Stimulated activated CD4-positive, alpha-beta T cell treated with anti-CD3 and anti-CD28 coated beads, Interleukin-1b, Interleukin-23, amount 100 ng/mL, for 4 hours (primary cell): ENCODE measurements around the gene ZC3H12D.
"Not testable (repeated sequence)": the region's sequence is repeated elsewhere in the genome, so short reads cannot be mapped to it uniquely, and the experiment has no call there.

Experiments used
- DNase-seq, 2 donors: peaks; one replicate each; pipeline ENCODE4 v3.0.0-alpha.2; 2020; ENCODE audit warnings: low read depth in 2 of 2

Gene ZC3H12D

GRCh38 chr6:149484733-149485700 lies at the start of gene ZC3H12D:
Gene ZC3H12D (minus strand): TSS chr6:149485014. CDS start chr6:149474543, 10,471 bp downstream.
- DNase-seq = peak; percentile 59 to 64

GRCh38 chr6:149529650-149530049 lies 44.8 kb upstream of the ZC3H12D start:
- no peak for DNase-seq

GRCh38 chr6:149515494-149515893 lies 30.7 kb upstream of the ZC3H12D start:
- no peak for DNase-seq

- no peak for DNase-seq
Observed at GRCh38 chr6:149513915-149514314, 29.1 kb upstream of the ZC3H12D start.

- DNase-seq = no peak
Observed at GRCh38 chr6:149510793-149511512, 26.1 kb upstream of the ZC3H12D start.

GRCh38 chr6:149508485-149508884 lies 23.7 kb upstream of the ZC3H12D start:
- DNase-seq = no peak

- no peak for DNase-seq
Observed at GRCh38 chr6:149503872-149504271, 19.1 kb upstream of the ZC3H12D start.

- DNase-seq = no peak
Observed at GRCh38 chr6:149503276-149503675, 18.5 kb upstream of the ZC3H12D start.

GRCh38 chr6:149501768-149502167 lies 17.0 kb upstream of the ZC3H12D start:
- no peak for DNase-seq

- DNase-seq = no peak
Observed at GRCh38 chr6:149501201-149501600, 16.4 kb upstream of the ZC3H12D start.

- DNase-seq = no peak
Observed at GRCh38 chr6:149500096-149500495, 15.3 kb upstream of the ZC3H12D start.

- no peak for DNase-seq
Observed at GRCh38 chr6:149499066-149499465, 14.3 kb upstream of the ZC3H12D start.

GRCh38 chr6:149497365-149497764 lies 12.6 kb upstream of the ZC3H12D start:
- no peak for DNase-seq

GRCh38 chr6:149496597-149496996 lies 11.8 kb upstream of the ZC3H12D start:
- DNase-seq = not testable (repeated sequence)

GRCh38 chr6:149495349-149496016 lies 10.7 kb upstream of the ZC3H12D start:
- DNase-seq = not testable (repeated sequence)

GRCh38 chr6:149494810-149495209 lies 10.0 kb upstream of the ZC3H12D start:
- peak in 1 of 2 donors; percentile 29 for DNase-seq

- DNase-seq = no peak
Observed at GRCh38 chr6:149493761-149494320, 9.0 kb upstream of the ZC3H12D start.

- no peak for DNase-seq
Observed at GRCh38 chr6:149492798-149493343, 8.1 kb upstream of the ZC3H12D start.

- no peak for DNase-seq
Observed at GRCh38 chr6:149489967-149490366, 5.2 kb upstream of the ZC3H12D start.

GRCh38 chr6:149488815-149489214 lies 4.0 kb upstream of the ZC3H12D start:
- no peak for DNase-seq

GRCh38 chr6:149487316-149487715 lies 2.5 kb upstream of the ZC3H12D start:
- no peak for DNase-seq
